ENCODE data around the gene KRT78. TPM values are rescaled to one million over a fixed set of nuclear protein-coding genes. Genes with fewer than 3 reads are reported as not detected.

The KRT78 gene
- total RNA-seq, 2 donors from 2014 or later, result not detected

DNA sequence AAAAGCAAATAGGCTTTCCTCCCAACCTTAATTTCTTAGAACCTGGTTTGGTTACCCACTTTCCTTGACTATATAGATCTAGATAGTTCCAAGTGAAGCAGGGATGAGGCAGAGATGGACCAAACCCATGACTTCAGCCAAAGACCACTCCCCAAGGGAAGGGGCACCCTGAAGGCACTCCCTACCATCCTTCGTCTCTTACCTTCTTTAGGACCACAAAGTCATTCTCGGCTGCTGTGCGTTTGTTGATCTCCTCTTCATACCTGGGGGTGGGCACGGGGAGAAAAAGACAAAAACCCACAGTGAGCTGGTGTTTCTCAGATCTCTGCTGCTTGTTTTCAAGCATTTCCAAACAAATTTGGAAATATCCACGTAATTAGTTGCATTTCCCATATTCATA lies 38.2 kb downstream of the KRT78 start:
- peaks cover 18% of the 10 kb centered on the region for H3K27me3 Mint-ChIP-seq (ENCODE audit: insufficient read depth)
- no peaks in the 10 kb centered on the region for H3K9me3 Mint-ChIP-seq
- H3K9ac ChIP-seq (ENCODE audit: extremely low read depth, low read length, poor library complexity, severe bottlenecking), result no peak overlapping the region
- no peak overlapping the region for H3K27ac Mint-ChIP-seq
- no peaks in the 10 kb centered on the region for H3K36me3 ChIP-seq (ENCODE audit: control insufficient read depth, insufficient read depth, low read length)
- no peaks in the 10 kb centered on the region for H3K9me3 ChIP-seq (ENCODE audit: control insufficient read depth, low read length)
- no peak overlapping the region for H3K4me3 ChIP-seq (ENCODE audit: low read length)
- H3K4me1 Mint-ChIP-seq, result peaks cover 7% of the 10 kb centered on the region
- no peak for TF ChIP-seq CTCF (conservative IDR thresholded peaks at IDR 0.05)
- no peaks in the 10 kb centered on the region for H3K27me3 ChIP-seq (ENCODE audit: control insufficient read depth, insufficient read depth, low read length, poor library complexity, severe bottlenecking)
- DNase-seq, result no peak
- no peaks in the 10 kb centered on the region for H3K36me3 Mint-ChIP-seq (ENCODE audit: low read depth)
- no peak overlapping the region for H3K27ac ChIP-seq (ENCODE audit: low read depth, low read length)
- H3K4me1 ChIP-seq (ENCODE audit: control insufficient read depth, insufficient read depth, low read length), result no peaks in the 10 kb centered on the region
- 72 to 87% methylated on average over 4 to 5 of the region's 5 CpGs for WGBS, 2 experiments (ENCODE audit: insufficient coverage in 1 of 2, insufficient read length in 1 of 2)
- H3K4me3 Mint-ChIP-seq, result no peak overlapping the region

GRCh38 chr12:52809166-52809565 lies 39.6 kb downstream of the KRT78 start:
- TF ChIP-seq CTCF (conservative IDR thresholded peaks at IDR 0.05), result no peak
- WGBS, 2 experiments (ENCODE audit: insufficient coverage in 1 of 2, insufficient read length in 1 of 2), result 87 to 88% methylated on average over 6 to 7 of the region's 7 CpGs
- Mint-ChIP-seq H3K4me1 (peaks cover 8% of the 10 kb centered on the region), H3K9me3 (no peaks in the 10 kb centered on the region), H3K27me3 (ENCODE audit: insufficient read depth) (peaks cover 18% of the 10 kb centered on the region), H3K27ac (no peak overlapping the region), H3K36me3 (ENCODE audit: low read depth) (no peaks in the 10 kb centered on the region), H3K4me3 (no peak overlapping the region)
- DNase-seq, result no peak
- Histone ChIP-seq H3K9ac (ENCODE audit: extremely low read depth, low read length, poor library complexity, severe bottlenecking) (no peak overlapping the region), H3K36me3 (ENCODE audit: control insufficient read depth, insufficient read depth, low read length) (no peaks in the 10 kb centered on the region), H3K4me3 (ENCODE audit: low read length) (no peak overlapping the region), H3K27me3 (ENCODE audit: control insufficient read depth, insufficient read depth, low read length, poor library complexity, severe bottlenecking) (no peaks in the 10 kb centered on the region), H3K9me3 (ENCODE audit: control insufficient read depth, low read length) (no peaks in the 10 kb centered on the region), H3K4me1 (ENCODE audit: control insufficient read depth, insufficient read depth, low read length) (no peaks in the 10 kb centered on the region), H3K27ac (ENCODE audit: low read depth, low read length) (no peak overlapping the region)

- Mint-ChIP-seq H3K4me1 (peaks cover 7% of the 10 kb centered on the region), H3K27ac (no peak overlapping the region), H3K27me3 (ENCODE audit: insufficient read depth) (peaks cover 18% of the 10 kb centered on the region), H3K4me3 (no peak overlapping the region), H3K36me3 (ENCODE audit: low read depth) (no peaks in the 10 kb centered on the region), H3K9me3 (no peaks in the 10 kb centered on the region)
- Histone ChIP-seq H3K4me1 (ENCODE audit: control insufficient read depth, insufficient read depth, low read length) (no peaks in the 10 kb centered on the region), H3K27me3 (ENCODE audit: control insufficient read depth, insufficient read depth, low read length, poor library complexity, severe bottlenecking) (no peaks in the 10 kb centered on the region), H3K4me3 (ENCODE audit: low read length) (no peak overlapping the region), H3K9me3 (ENCODE audit: control insufficient read depth, low read length) (no peaks in the 10 kb centered on the region), H3K9ac (ENCODE audit: extremely low read depth, low read length, poor library complexity, severe bottlenecking) (no peak overlapping the region), H3K36me3 (ENCODE audit: control insufficient read depth, insufficient read depth, low read length) (no peaks in the 10 kb centered on the region), H3K27ac (ENCODE audit: low read depth, low read length) (no peak overlapping the region)
- DNase-seq, result no peak
- TF ChIP-seq CTCF (conservative IDR thresholded peaks at IDR 0.05), result no peak
- WGBS, 2 experiments (ENCODE audit: insufficient coverage in 1 of 2, insufficient read length in 1 of 2), result 91 to 100% methylated on average over 5 to 8 of the region's 8 CpGs
Observed at GRCh38 chr12:52808573-52809160, 40.1 kb downstream of the KRT78 start.

All from endodermal cell (in vitro differentiated cells).